ENCODE data around the gene ZBTB9.
"Not testable (repeated sequence)": the region's sequence is repeated elsewhere in the genome, so short reads cannot be mapped to it uniquely, and the experiment has no call there.

The ZBTB9 gene

DNA sequence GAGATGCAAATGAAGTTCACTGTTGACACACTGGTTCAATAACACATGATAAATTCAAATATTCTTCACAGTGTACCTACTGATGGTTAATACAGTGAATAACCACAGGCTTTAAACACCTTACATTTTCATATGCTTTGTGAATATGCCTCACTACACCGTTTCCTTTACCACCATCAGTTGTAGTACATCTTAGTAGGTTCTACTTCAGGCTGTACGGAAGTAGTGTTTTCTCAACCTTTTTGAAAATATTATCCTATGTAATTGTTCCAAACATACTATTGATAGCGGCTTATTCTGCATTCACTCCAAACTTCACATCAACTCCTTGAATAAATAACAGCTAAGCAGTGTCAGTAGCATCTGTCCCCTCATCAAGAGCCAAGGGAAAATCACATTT is 15.3 kb downstream of the ZBTB9 start:
- DNase-seq: no peak

DNA sequence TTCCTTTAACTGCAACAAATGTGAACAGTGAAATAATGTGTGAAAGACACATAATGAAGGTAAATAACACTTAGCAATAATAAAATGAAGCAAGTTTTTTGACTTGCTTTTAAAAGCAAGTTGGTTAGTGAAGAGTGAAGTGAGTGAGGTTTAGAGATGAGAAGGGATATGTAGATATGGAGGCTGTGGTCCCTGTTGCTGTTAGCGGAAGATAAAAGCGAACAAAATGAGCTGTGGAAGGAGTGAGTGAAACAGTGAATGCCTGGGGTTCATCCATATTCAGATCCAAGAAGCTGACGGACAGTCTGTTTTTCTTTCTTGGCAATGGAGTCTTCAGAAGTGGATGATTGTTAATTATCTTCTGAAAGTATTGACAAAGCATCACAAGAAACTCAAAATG is 23.5 kb downstream of the ZBTB9 start:
- DNase-seq: no peak

DNA sequence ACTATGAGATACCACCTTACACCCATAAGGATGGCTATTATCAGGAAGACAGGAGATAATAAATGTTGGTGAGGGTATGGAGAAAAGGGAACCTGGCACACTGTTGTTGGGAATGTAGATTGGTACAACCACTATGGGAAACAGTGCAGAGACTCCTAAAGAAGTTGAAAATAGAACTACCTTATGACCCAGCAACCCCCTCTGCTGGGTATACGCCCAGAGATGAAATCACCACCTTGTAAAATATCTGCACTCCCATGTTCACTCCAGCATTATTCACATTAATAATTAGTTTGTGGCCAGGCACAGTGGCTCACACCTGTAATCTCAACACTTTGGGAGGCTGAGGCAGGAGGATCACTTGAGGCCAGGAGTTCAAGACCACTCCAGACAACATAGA is 26.8 kb downstream of the ZBTB9 start:
- peak; percentile 24 for DNase-seq

DNA sequence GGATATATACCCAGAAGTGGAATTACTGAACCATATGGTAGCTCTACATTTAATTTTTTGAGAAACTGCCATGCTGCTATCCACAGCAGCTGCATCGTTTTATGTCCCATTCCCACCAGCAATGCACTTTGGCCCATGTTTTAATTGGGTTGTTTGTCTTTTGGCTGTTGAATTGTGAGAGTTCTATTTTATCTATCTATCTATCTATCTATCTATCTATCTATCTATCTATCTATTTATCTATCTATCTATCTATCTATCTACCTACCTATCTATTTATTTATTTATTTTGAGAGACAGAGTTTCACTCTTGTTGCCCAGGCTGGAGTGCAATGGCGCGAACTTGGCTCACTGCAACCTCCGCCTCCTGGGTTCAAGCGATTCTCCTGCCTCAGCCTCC is 28.2 kb downstream of the ZBTB9 start:
- not testable (repeated sequence) for DNase-seq

DNA sequence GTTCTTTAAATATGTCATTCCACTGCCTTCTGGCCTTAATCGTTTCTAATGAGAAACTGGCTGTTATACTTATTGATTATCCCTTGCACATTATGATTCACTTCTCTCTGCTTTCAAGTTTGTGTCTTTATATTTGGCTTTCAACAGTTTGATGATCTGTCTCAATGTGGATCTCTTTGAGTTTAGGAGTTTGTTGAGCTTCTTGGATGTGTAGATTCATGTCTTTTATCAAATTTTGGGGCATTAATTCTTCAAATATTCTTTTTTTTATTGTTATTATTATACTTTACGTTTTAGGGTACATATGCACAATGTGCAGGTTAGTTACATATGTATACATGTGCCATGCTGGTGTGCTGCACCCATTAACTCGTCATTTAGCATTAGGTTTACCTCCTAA is 29.3 kb downstream of the ZBTB9 start:
- no peak for DNase-seq

DNA sequence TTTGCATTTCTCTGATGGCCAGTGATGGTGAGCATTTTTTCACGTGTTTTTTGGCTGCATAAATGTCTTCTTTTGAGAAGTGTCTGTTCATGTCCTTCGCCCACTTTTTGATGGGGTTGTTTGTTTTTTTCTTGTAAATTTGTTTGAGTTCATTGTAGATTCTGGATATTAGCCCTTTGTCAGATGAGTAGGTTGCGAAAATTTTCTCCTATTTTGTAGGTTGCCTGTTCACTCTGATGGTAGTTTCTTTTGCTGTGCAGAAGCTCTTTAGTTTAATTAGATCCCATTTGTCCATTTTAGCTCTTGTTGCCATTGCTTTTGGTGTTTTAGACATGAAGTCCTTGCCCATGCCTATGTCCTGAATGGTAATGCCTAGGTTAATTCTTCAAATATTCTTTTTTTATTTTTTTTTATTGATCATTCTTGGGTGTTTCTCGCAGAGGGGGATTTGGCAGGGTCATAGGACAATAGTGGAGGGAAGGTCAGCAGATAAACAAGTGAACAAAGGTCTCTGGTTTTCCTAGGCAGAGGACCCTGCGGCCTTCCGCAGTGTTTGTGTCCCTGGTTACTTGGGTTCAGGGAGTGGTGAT is 30.4 kb downstream of the ZBTB9 start:
- not testable (repeated sequence) for DNase-seq

DNA sequence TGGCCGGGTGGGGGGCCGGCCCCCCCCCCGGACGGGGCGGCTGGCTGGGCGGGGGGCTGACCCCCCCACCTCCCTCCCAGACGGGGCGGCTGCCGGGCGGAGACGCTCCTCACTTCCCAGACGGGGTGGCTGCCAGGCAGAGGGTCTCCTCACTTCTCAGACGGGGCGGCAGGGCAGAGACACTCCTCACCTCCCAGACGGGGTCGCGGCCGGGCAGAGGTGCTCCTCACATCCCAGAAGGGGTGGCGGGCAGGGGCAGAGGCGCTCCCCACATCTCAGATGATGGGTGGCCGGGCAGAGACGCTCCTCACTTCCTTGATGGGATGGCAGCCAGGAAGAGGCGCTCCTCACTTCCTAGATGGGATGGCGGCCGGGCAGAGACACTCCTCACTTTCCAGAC is 31.3 kb downstream of the ZBTB9 start:
- DNase-seq: not testable (repeated sequence)

DNA sequence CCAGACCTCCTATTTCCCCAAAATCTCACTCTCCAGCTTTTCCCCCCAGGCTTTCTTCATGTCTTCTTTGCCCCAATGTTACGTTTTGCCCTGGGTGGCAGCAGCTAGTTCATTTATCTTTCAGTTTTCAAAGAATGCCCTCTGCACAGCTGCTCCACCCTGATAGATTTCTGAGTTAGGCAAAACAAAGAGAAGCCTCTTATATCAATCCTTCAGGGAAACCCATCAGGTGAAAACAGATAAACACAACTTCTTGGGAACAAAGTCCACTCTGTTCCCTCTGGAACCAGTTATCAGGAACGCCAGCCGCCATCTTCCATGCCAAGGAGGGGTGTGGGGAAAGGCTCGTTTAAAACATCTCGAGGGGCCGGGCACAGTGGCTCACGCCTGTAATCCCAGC is 34.0 kb downstream of the ZBTB9 start:
- no peak for DNase-seq

DNA sequence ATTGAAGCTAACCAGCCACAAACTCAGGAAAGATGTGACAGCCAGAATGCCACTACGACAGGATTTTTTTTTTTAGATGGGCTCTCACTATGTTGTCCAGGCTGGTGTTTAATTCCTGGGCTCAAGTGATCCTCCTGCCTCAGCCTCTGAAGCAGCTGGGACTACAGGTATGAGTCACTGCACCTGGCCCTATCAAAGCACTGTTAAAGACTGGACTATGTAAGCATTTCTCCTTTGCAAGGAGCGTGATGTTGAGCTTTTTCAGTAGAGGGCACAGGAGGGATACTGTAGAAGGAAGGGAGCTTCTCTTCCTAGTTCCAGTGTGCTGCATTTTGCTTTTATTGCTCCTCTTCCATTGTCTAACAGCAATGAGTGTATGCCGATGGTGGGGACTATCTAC is 35.8 kb downstream of the ZBTB9 start:
- DNase-seq: no peak

DNA sequence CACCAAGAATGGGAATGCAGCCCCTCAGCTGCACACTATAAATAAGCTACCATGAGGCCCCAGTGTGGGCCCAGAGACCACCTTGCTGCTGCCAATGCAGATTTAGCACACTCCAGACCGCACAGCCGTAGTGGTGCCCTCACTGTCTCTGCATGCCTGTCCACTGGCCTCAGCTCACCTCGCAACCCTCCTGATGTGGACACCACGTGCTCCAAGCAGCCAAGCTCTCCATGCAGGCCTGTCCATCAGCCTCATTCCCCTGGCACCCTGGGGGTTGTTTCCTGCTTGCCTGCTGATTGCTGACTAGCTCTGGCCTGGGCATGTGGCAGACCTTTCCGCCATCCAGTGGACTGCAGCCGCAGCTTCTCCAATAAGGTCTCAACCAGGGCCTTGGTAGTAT is 36.2 kb downstream of the ZBTB9 start:
- DNase-seq: no peak

DNA sequence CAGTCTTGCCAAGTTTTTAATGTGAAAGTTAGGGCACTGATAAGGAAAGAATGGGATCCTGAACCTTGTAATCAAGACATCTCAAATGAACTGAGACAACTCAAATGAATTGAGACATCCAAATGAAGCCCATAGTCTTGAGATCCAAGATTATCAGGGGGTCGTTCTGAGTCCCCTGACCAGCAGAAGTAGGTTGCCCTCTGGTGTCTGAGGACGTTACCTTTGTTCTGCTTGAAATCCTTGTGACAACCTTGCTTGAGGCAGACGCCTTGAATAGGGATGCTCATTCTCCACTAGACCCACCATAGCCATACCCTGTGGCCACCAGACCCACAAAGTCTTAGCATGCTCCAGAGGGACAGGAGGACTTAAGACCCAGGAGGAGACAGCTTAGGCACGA is 37.7 kb downstream of the ZBTB9 start:
- no peak for DNase-seq

DNA sequence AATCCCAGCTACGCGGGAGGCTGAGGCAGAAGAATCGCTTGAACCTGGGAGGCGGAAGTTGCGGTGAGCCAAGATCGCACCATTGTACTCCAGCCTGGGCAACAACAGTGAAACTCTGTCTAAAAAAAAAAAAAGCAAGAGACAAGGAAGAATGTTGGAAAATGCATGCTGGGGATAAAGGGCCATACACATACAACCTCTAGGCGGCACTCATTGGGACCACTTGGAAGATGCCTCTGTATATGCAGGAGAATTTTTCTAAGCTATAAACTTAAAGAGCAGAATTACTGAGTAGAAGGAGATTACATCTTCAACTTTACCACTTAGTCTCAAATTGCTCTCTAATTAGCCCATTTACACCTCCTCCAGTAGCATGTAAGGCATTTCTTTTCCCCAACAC is 42.8 kb downstream of the ZBTB9 start:
- no peak for DNase-seq

DNA sequence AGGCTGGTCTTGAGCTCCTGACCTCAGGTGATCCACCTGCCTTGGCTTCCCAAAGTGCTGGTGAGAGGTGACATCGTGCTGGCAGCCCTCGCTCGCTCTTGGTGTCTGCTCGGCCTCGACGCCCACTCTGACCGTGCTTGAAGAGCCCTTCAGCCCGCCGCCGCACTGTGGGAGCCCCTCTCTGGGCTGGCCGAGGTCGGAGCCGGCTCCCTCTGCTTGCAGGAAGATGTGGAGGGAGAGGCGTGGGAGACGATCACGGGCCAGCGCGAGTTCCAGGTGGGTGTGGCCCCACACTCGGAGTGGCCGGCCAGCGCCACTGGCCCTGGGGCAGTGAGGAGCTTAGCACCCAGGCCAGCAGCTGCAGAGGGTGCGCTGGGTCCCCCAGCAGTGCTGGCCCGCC is 48.1 kb downstream of the ZBTB9 start:
- no peak for DNase-seq

DNA sequence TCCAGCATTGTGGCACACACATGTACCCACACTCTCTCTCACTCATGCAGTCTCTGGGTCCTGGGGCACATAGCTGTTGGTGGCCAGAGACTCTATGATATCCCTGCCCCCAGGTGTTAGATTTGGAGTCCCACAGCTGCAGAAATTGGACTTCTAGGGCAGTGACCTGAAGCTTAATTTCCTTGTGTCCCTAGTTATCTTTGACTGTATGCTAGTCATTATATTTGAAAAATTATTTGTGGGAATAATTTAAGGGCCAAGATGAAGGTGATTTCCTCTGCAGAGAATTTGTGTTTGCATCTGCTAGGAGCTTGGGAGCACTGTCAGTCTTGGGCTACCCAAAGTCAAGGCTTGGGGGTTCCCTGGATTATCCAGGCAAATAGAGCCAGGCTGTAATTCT is 50.1 kb downstream of the ZBTB9 start:
- DNase-seq: no peak

DNA sequence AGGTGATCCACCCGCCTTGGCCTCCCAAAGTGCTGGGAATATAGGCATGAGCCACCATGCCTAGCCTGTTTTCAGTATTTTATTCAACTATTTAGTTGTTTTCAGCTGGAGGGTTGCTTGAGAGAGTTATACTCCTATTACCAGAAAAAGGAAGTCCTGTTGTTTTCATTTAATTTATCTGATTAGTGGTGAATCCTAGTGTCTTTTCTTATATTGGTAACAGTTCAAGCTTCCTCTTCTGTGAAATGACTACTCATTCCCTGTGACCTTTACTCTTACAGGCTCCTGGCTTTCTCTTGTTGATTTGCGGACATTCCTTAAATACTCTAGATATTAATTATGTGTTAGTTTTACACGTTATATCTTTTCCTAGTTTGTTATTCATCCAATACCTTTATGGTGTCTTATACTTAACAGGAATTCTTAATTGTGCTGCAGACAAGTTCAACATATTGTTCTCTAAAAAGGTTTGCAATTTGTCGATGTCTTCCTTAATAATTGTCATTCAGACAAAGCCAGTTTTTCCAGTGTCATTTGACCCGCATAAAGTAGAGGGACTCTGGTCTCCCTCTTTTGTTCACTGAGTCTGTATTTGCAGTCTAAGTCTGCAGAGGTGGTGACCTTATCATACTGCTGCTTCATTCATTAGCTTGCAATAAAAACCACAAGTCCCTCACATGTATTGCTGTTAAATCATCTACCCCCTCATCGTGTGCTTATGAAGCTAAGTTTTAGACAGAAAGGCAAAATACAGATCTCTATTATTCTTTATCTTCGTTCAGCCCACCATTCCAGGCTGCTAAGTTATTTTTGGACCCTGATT is 51.4 kb downstream of the ZBTB9 start:
- DNase-seq: no peak
